ENCODE measurements around the gene RPAP2.

DNA sequence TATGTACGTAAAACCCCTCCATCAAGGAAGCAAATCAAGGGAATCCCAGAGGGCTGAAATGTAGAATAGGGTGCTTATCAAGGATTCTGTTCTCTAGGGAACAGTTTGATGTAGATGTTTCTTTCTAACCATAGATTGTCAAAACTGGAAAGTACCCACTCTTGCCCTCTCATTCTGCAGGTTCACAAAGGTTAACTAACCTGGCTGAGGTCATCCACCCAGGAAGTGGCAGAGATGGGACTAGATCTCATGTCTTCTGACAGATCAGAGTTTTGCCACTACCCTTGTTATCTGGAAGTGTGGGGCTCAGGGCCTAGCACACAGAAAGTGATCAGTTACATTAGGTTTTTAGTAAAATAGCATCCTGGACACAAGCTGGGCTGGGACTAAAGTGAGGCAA is 140.4 kb downstream of the RPAP2 start:
- TF ChIP-seq POLR2AphosphoS5 (IDR thresholded peaks at IDR 0.05; ENCODE audit: low read depth, low read length) (no peak), TAF1 (IDR thresholded peaks at IDR 0.05; ENCODE audit: low read depth, low read length) (no peak)

All from GM12891 (cell line).